ENCODE measurements around the gene VWA5B1.

VWA5B1 gene

DNA sequence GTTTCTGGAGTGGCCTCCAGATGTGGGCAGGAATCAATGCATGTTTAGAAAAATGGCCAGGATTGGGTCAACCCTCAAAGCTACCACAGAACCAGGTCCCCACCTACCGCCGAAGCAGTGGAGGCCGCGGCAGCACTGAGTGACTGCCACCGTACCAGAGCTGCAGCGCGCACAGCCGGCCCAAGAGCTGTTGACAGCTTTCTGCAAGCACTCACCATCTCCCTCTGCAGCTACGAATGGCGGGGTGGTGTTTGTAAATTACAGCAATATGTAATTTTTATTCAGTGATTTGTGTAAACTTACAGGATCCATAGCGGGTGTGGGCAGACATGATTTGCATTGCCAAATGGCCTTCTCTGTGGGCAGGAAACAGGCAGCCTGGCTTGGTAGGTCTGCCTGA lies 98.9 kb downstream of the VWA5B1 start:
- no peak for DNase-seq (ENCODE audit: low spot score)

DNA sequence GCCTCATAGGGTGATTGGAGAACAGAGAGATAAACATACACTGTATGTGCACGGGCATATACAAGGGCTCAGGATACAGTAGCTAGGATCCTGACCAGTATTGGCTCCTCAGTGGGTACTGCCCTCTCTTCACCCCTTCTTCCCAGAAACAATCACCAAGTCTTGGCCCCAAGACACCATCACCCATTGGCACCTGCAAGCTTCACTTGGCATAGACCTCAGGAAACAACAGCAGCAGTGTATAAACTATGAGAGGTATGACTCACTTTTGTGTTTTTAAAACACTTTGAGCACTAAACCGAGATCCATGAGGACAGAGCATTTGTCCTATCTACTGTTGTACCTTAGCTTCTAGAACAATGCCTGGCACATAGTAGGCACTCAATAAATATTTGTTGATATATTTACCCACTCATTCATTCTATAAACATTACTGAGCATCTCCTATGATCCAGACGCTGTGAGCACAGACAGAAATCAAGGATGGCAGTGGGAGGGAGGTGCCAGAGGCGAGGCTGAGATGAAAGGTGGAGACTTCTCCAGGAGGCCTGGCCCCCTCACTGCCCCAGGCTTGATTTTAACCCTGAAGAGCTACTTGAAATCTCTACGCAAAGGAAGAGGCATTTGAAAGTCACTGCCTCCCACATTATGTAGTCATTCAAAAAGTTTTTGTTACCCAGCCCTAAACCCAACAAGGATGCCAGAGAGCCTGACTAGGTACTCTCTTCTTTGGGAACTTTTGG lies 100.1 kb downstream of the VWA5B1 start:
- no peak for DNase-seq (ENCODE audit: low spot score)

DNA sequence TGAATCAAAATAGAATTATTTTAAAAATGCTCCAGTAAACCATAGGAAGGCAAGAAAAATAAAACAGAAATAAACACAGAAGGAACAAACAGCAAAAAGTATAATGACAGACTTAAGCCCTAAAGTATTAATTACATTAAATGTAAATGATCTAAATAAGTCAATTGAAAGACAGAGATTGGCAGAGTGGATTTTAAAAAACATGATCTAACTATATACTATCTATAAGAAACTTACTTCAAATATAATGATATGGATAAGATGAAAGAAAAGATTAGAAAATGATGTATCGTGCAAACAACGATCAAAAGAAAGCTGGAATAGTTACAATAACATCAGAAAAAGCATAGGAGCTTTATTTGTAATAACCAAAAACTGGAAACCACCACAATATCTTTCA lies 104.6 kb downstream of the VWA5B1 start:
- DNase-seq (ENCODE audit: low spot score) = no peak

- no peak for DNase-seq (ENCODE audit: low spot score)
These were observed 108.1 kb downstream of the VWA5B1 start for GRCh38 chr1:20398744-20399143.

GRCh38 chr1:20399196-20399595 lies 108.5 kb downstream of the VWA5B1 start:
- no peak for DNase-seq (ENCODE audit: low spot score)

- no peak for DNase-seq (ENCODE audit: low spot score)
These were observed 109.0 kb downstream of the VWA5B1 start for GRCh38 chr1:20399606-20400180.

DNA sequence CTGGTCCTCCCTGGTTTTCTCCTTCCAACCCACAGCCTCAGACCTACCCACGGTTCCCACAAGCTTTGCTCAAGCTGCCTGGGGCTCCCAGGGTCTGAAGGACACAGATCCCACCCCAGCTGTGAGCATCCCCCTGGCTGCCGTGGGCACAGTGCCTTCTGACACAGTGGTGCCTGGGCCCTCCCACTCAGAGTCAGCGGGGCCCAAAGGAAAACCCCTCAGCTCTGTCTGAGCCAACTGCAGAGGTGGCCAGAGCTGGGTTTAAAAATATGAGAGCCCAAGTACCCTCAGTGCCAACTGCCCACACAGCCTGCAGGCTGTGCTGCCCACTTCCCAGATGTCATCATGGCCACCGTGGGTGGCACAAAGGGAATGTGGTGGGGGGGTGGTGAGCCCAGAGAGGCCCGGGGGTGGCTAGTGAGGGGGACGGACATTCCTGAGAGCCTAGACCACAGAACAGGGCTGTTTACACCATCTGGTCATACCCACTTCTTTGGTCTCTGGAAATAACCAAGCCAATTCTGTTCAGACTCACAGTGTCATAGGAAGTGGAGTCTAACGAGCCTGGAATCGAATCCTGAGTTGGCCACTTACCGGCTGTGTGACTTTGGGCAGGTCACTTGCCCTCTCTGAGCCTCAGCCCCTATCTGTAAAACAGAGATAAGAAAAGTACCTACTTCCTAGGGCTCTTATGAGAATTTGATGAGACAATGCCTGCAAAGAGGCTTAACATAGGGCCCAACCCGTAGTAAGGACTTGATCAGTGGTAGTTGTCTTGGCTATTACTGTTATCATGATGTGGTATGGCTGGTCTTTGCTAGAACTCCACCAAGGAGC lies 109.9 kb downstream of the VWA5B1 start:
- DNase-seq (ENCODE audit: low spot score) = no peak

DNA sequence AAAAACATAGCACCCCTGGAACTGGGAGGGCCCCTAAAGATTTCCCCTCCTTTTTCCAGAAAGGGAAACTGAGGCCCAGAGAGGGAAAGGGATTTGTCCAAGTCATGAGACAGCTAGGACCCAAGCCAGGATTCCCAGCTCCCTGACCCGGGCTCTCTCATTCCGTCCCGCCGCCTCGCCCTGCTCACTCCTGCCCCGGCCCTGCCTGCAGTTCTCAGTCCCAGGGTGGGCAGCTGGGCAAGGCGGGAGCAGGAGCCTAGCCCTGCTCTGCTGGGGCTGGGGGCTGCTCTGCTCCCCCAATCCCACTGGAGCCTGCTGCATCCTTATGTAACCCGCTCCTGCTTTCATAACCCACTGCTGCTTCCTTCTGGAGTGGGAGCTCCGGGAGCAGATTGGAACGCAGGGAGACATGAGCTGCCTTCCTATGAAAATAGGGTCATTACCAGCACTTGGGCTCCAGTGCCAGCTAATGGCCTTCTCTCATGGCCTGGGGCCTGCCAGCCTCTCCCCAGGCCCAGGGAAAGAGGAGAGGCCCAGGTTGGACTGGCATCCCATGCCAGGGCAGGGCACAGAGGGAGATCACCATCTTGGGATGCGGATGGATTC lies 110.8 kb downstream of the VWA5B1 start:
- no peak for DNase-seq (ENCODE audit: low spot score)

DNA sequence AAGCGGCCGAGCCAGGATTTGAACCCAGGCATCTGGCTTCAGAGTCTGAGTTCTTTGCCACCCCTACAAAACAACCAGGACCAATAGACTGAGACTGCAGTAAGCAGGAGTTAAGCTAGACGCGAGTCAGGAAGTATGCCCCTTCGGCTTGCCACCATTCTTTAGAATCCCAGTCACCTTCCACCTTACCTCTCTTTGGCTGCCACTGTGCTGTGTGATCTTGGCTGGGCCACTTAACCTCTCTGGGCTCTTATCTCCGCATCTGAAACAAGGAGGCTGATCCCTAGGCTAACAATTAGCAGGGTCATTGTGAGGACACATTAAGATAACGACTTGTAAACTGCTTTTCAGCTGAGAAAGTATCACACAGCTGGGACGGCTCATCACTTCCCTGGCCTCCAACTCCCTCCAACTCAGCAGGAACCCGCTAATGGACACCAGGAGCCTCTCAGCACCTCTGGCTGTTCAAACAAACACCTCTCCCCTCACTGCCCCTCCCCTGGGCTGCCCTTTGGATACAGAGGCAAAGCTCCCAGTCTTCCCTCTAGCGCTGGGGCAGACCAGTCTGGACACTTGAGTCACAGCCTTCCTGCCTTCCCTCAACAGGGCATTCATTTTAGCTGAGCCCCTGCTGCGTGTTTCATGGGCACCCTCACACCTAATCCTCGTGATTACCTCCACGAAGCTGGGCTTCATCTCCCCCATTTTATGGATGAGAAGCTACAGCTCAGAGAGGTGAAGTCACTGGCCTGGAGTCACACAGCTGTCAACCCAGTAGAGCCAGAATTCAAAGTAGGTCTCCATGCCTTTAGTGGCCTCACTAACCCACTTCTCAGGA lies 112.1 kb downstream of the VWA5B1 start:
- no peak for DNase-seq (ENCODE audit: low spot score)

- DNase-seq (ENCODE audit: low spot score) = no peak
These were observed 112.9 kb downstream of the VWA5B1 start for GRCh38 chr1:20403423-20404145.

DNA sequence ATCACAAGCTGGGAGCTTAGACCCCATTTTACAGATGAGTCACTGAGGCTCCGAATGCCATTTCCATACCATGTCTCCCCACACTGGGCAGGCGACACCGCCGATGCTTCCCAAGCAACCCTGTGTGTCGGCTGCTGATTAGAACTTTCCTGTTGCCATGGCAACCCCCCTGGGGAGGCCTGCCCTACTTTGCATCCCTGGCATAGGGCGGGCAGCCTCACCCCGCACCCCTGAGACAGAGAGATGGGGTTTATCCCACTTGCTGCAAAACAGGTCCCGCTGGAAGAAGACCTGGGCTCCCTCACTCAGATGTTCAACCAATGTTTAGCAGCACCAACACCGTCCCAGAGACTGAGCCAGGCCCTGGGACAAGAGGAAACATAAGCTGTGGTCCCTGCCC lies 113.8 kb downstream of the VWA5B1 start:
- no peak for DNase-seq (ENCODE audit: low spot score)
